GM18517 (cell line): ENCODE results near the gene TEX48.

ENCODE experiments used
- ATAC-seq: cut with Tn5 transposase; IDR thresholded peaks from one replicate; pipeline ENCODE4 v1.9.1; 2021; ENCODE audit warnings: mild to moderate bottlenecking, moderate library complexity; ENCODE audit not compliant: unreplicated experiment

Gene TEX48

GRCh38 chr9:114681594-114682332 is at the start of gene TEX48:
Gene TEX48, minus strand, starts transcription at chr9:114682192. Its CDS starts 10,469 bp downstream, at chr9:114671723.
- peak; percentile 87 for ATAC-seq

- ATAC-seq, result no peak
These were observed 49.7 kb upstream of the TEX48 start for GRCh38 chr9:114731701-114732100.

GRCh38 chr9:114729706-114730105 is 47.7 kb upstream of the TEX48 start:
- ATAC-seq, result no peak

- ATAC-seq, result no peak
These were observed 43.9 kb upstream of the TEX48 start for GRCh38 chr9:114725930-114726329.

- ATAC-seq, result no peak
These were observed 42.8 kb upstream of the TEX48 start for GRCh38 chr9:114724744-114725143.

GRCh38 chr9:114723931-114724330 is 41.9 kb upstream of the TEX48 start:
- no peak for ATAC-seq

- ATAC-seq, result no peak
These were observed 41.1 kb upstream of the TEX48 start for GRCh38 chr9:114722937-114723620.

GRCh38 chr9:114722081-114722621 is 40.2 kb upstream of the TEX48 start:
- no peak for ATAC-seq

- ATAC-seq, result no peak
These were observed 39.6 kb upstream of the TEX48 start for GRCh38 chr9:114721491-114722079.

GRCh38 chr9:114720086-114720676 is 38.2 kb upstream of the TEX48 start:
- no peak for ATAC-seq

GRCh38 chr9:114719290-114719689 is 37.3 kb upstream of the TEX48 start:
- ATAC-seq, result no peak

GRCh38 chr9:114718801-114719221 is 36.8 kb upstream of the TEX48 start:
- ATAC-seq, result no peak

GRCh38 chr9:114717908-114718486 is 36.0 kb upstream of the TEX48 start:
- no peak for ATAC-seq

- ATAC-seq, result no peak
These were observed 27.6 kb upstream of the TEX48 start for GRCh38 chr9:114709636-114710035.

- ATAC-seq, result no peak
These were observed 24.7 kb upstream of the TEX48 start for GRCh38 chr9:114706711-114707110.

- no peak for ATAC-seq
These were observed 20.0 kb upstream of the TEX48 start for GRCh38 chr9:114701988-114702387.

- no peak for ATAC-seq
These were observed 16.0 kb upstream of the TEX48 start for GRCh38 chr9:114697951-114698351.

GRCh38 chr9:114696814-114697544 is 15.0 kb upstream of the TEX48 start:
- ATAC-seq, result peak; percentile 77

- no peak for ATAC-seq
These were observed 14.0 kb upstream of the TEX48 start for GRCh38 chr9:114695948-114696347.

GRCh38 chr9:114694719-114695269 is 12.8 kb upstream of the TEX48 start:
- no peak for ATAC-seq
